H1 (cell line): ENCODE data around the gene ARMH4. TPM values are rescaled to one million over a fixed set of nuclear protein-coding genes. Genes with fewer than 3 reads are reported as not detected.

Experiments
- CTCF ChIA-PET: fragments of 300-600 bp; sonication (Branson Sonifier 250); formaldehyde crosslinking; loops from one replicate; lab custom pipeline; 2021; ENCODE audit not compliant: partially characterized antibody; lab: Charles Lee
- POLR2A ChIA-PET: fragments of 300-600 bp; sonication (Branson Sonifier 250); formaldehyde crosslinking; loops from one replicate; lab custom pipeline; 2021; ENCODE audit warnings: inconsistent platforms; ENCODE audit not compliant: partially characterized antibody; lab: Charles Lee
- DNase-seq, 2 experiments: peaks; one replicate each; pipeline versions ENCODE4 v3.0.0 to v3.0.0-alpha.2; 2010 to 2022; ENCODE audit warnings: low spot score in 2 of 2, low read depth in 1 of 2, mixed read lengths in 1 of 2
- FAIRE-seq: peaks from 2 replicates; lab custom pipeline; 2011; peaks lifted over from hg19 to GRCh38; lab: Jason Lieb, UNC
- H2AFZ ChIP-seq: 2 replicates; pipeline ENCODE4 v1.8.1; 2012; ENCODE audit warnings: low read length, inconsistent platforms
- H2AK5ac ChIP-seq: 2 replicates; pipeline ENCODE4 v1.6.1; 2013; ENCODE audit warnings: low read depth, low read length
- H2BK120ac ChIP-seq: replicated peaks from 2 replicates; pipeline ENCODE3; 2013; ENCODE audit warnings: low read depth, low read length, inconsistent platforms
- H2BK12ac ChIP-seq: 2 replicates; pipeline ENCODE4 v1.6.1; 2013; ENCODE audit warnings: low read depth, low read length
- H2BK15ac ChIP-seq: 2 replicates; pipeline ENCODE4 v1.6.1; 2013; ENCODE audit warnings: low read length
- H2BK20ac ChIP-seq: 2 replicates; pipeline ENCODE4 v1.6.1; 2013; ENCODE audit warnings: low read length
- H2BK5ac ChIP-seq: 2 replicates; pipeline ENCODE4 v1.6.1; 2013; ENCODE audit warnings: low read depth, low read length
- H3K14ac ChIP-seq: 2 replicates; pipeline ENCODE4 v1.6.1; 2013; ENCODE audit warnings: inconsistent platforms; ENCODE audit not compliant: insufficient read length
- H3K18ac ChIP-seq: 2 replicates; pipeline ENCODE4 v1.6.1; 2013; ENCODE audit warnings: low read length; ENCODE audit errors: extremely low read depth
- H3K23ac ChIP-seq: 2 replicates; pipeline ENCODE4 v1.6.1; 2013; ENCODE audit warnings: inconsistent platforms; ENCODE audit not compliant: insufficient read length
- H3K23me2 ChIP-seq: 2 replicates; pipeline ENCODE4 v1.6.1; 2013; ENCODE audit warnings: low read depth, low read length
- H3K27ac ChIP-seq: 2 replicates; pipeline ENCODE4 v1.6.1; 2011; ENCODE audit warnings: low read depth, low read length, inconsistent platforms
- H3K27me3 ChIP-seq, 4 experiments: replicated peaks in 1 of 4; 1 replicate in 1 of 4; 2 replicates in 3 of 4; pipeline versions ENCODE4 v1.6.1 to v1.8.1; 2011 to 2013; ENCODE audit warnings: low read length in 3 of 4, mild to moderate bottlenecking in 3 of 4, inconsistent platforms in 2 of 4, mixed read lengths in 2 of 4, moderate library complexity in 1 of 4; ENCODE audit not compliant: control insufficient read depth in 3 of 4, insufficient read depth in 3 of 4; ENCODE audit errors: extremely low read depth in 1 of 4
- H3K36me3 ChIP-seq, 4 experiments: 2 replicates each; pipeline versions ENCODE4 v1.6.1 to v1.8.1; 2011 to 2013; ENCODE audit warnings: mild to moderate bottlenecking in 4 of 4, low read length in 3 of 4, moderate library complexity in 2 of 4, control low read depth in 1 of 4, inconsistent platforms in 1 of 4; ENCODE audit not compliant: insufficient read depth in 4 of 4, control insufficient read depth in 2 of 4
- H3K4ac ChIP-seq: replicated peaks from 2 replicates; pipeline ENCODE3; 2013; ENCODE audit warnings: low read length, low read depth, mixed read lengths, inconsistent platforms; ENCODE audit not compliant: insufficient read length
- H3K4me1 ChIP-seq, 4 experiments: replicated peaks in 1 of 4; 1 replicate in 1 of 4; 2 replicates in 3 of 4; pipeline versions ENCODE4 v1.6.1 to v1.8.1; 2011 to 2013; ENCODE audit warnings: low read length in 3 of 4, inconsistent platforms in 2 of 4, mixed read lengths in 1 of 4; ENCODE audit not compliant: insufficient read depth in 4 of 4, control insufficient read depth in 3 of 4
- H3K4me2 ChIP-seq, 2 experiments: 2 replicates each; pipeline versions ENCODE4 v1.6.1 to v1.8.1; 2011 to 2013; ENCODE audit warnings: low read depth in 2 of 2, low read length in 2 of 2, control low read depth in 1 of 2, inconsistent platforms in 1 of 2, mild to moderate bottlenecking in 1 of 2; ENCODE audit not compliant: insufficient read depth in 1 of 2
- H3K4me3 ChIP-seq, 4 experiments: fragments of 200-600, 300-600 bp in 1 of 4; sonication (generic), shearing (Covaris generic), sonication (Bioruptor Twin) in 1 of 4; 2 replicates each; pipeline versions ENCODE4 v1.5.1 to v1.8.1; 2011 to 2016; ENCODE audit warnings: low read length in 4 of 4, low read depth in 3 of 4, control low read depth in 2 of 4, inconsistent platforms in 2 of 4, mild to moderate bottlenecking in 2 of 4, mixed read lengths in 1 of 4, moderate library complexity in 1 of 4; ENCODE audit not compliant: insufficient read depth in 2 of 4; ENCODE audit errors: extremely low read depth in 1 of 4
- H3K56ac ChIP-seq: replicated peaks from 2 replicates; pipeline ENCODE3; 2013; ENCODE audit warnings: low read depth, mild to moderate bottlenecking, mixed read lengths, low read length, inconsistent platforms; ENCODE audit not compliant: insufficient read length
- H3K79me1 ChIP-seq: 2 replicates; pipeline ENCODE4 v1.6.1; 2013; ENCODE audit warnings: low read depth, low read length, control low read depth
- H3K79me2 ChIP-seq, 2 experiments: 2 replicates each; pipeline versions ENCODE4 v1.6.1 to v1.8.1; 2012 to 2013; ENCODE audit warnings: low read length in 2 of 2, mild to moderate bottlenecking in 2 of 2, inconsistent platforms in 1 of 2; ENCODE audit not compliant: insufficient read depth in 2 of 2, control insufficient read depth in 1 of 2
- H3K9ac ChIP-seq, 4 experiments: replicated peaks in 1 of 4; 1 replicate in 1 of 4; 2 replicates in 3 of 4; pipeline versions ENCODE4 v1.6.1 to v1.8.1; 2011 to 2013; ENCODE audit warnings: low read depth in 3 of 4, low read length in 3 of 4, control low read depth in 2 of 4, mild to moderate bottlenecking in 2 of 4, moderate library complexity in 2 of 4, inconsistent platforms in 1 of 4; ENCODE audit errors: extremely low read depth in 1 of 4
- H3K9me3 ChIP-seq, 2 experiments: 2 replicates each; pipeline versions ENCODE4 v1.6.1 to v1.8.1; 2012 to 2013; ENCODE audit warnings: mild to moderate bottlenecking in 2 of 2, moderate library complexity in 2 of 2, control low read depth in 1 of 2, inconsistent platforms in 1 of 2, low read depth in 1 of 2, low read length in 1 of 2, mixed read lengths in 1 of 2; ENCODE audit not compliant: insufficient read depth in 2 of 2
- H4K20me1 ChIP-seq, 2 experiments: replicated peaks in 1 of 2; 2 replicates each; pipeline versions ENCODE3 to v1.8.1; 2011 to 2013; ENCODE audit warnings: inconsistent platforms in 2 of 2, low read length in 2 of 2, mild to moderate bottlenecking in 1 of 2; ENCODE audit not compliant: insufficient read depth in 2 of 2, control insufficient read depth in 1 of 2
- H4K5ac ChIP-seq: 2 replicates; pipeline ENCODE4 v1.6.1; 2013; ENCODE audit warnings: low read length, low read depth, mixed read lengths, inconsistent platforms; ENCODE audit not compliant: insufficient read length
- H4K8ac ChIP-seq: 2 replicates; pipeline ENCODE4 v1.8.0; 2013; ENCODE audit warnings: mild to moderate bottlenecking, moderate library complexity, low read length, inconsistent platforms; ENCODE audit not compliant: insufficient read depth; ENCODE audit errors: extremely low read depth
- H4K91ac ChIP-seq: replicated peaks from 2 replicates; pipeline ENCODE3; 2013; ENCODE audit warnings: low read length, mixed read lengths, inconsistent platforms; ENCODE audit not compliant: insufficient read length
- TAF7 ChIP-seq: optimal IDR thresholded peaks from 2 replicates; pipeline ENCODE3; 2011; ENCODE audit warnings: low read depth, mild to moderate bottlenecking, inconsistent platforms, low read length, moderate library complexity, borderline replicate concordance
- WGBS, 2 experiments: shearing (Covaris generic) in 1 of 2; methylation state at CpG; one replicate each; pipeline versions ENCODE4 v1.1.6 to v1.1.7; 2013 to 2015; ENCODE audit warnings: low lambda C conversion rate in 2 of 2, mixed read lengths in 2 of 2, inconsistent platforms in 1 of 2, low coverage in 1 of 2, missing lambda C conversion rate in 1 of 2; ENCODE audit not compliant: insufficient replicate concordance in 2 of 2, insufficient coverage in 1 of 2, insufficient read length in 1 of 2; ENCODE audit errors: extremely low coverage in 1 of 2, missing lambda C conversion rate in 1 of 2; 5-methylcytosine and 5-hydroxymethylcytosine counted together
- polyA plus RNA-seq, 7 experiments: library from polyadenylated mRNA; depleted of rRNA in 3 of 7; stranded (reverse) in 5 of 7; unstranded in 2 of 7; fragments of >200 nt in 5 of 7; fragments of 200-250 nt in 2 of 7; gene quantifications; 1 replicate in 5 of 7; 2 replicates in 1 of 7; 4 replicates in 1 of 7; pipeline versions ENCODE4 v1.2.1 to v1.2.3, GENCODE V29; 2011 to 2013; ENCODE audit warnings: missing spikeins in 2 of 7, mixed read lengths in 2 of 7
- total RNA-seq: library from RNA; stranded (reverse); fragmentation: NEBNext Ultra II Directional; extraction: Animal tissue kit (Norgen Biotek cat#: 25700); gene quantifications from 2 replicates; pipeline ENCODE4 v1.2.1, GENCODE V29; 2021
- TF ChIP-seq, protein P1 (sequence below), 3 experiments: IDR thresholded peaks; 1 replicate in 2 of 3; 2 replicates in 1 of 3; pipeline versions ENCODE4 v1.5.1 to v1.6.1; 2011; ENCODE audit warnings: low read length in 3 of 3, mild to moderate bottlenecking in 3 of 3, inconsistent platforms in 2 of 3, low read depth in 1 of 3, moderate library complexity in 1 of 3; ENCODE audit not compliant: insufficient read depth in 1 of 3; ENCODE audit errors: control extremely low read depth in 1 of 3

The ARMH4 gene
- total and polyA plus RNA-seq, 2 of the 8 experiments (the other 6 are each of a cell fraction or from before 2014, with no cell fraction given): 7.1 to 25.4 TPM

DNA sequence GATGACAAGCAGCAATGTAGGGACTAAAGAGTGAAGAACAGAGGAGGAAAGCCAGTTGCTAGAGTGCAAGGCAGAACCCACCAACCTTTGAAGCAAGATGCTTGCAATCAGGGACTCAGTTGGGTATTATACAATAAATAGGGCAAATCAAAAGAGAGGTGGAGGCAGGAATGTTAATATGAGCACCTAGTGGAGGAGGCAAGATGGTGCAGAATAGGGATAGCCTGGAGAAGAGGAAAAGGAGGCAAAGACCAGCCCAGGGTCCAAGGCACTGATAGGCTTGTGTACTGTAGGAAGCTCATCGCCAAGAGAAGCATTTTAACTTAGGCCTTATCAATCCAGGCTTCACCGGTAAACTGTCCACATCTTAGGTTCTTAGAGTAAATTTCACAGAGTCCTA, 137.2 kb downstream of the ARMH4 start:
- no peak for FAIRE-seq
- TF ChIP-seq, protein P1, sequence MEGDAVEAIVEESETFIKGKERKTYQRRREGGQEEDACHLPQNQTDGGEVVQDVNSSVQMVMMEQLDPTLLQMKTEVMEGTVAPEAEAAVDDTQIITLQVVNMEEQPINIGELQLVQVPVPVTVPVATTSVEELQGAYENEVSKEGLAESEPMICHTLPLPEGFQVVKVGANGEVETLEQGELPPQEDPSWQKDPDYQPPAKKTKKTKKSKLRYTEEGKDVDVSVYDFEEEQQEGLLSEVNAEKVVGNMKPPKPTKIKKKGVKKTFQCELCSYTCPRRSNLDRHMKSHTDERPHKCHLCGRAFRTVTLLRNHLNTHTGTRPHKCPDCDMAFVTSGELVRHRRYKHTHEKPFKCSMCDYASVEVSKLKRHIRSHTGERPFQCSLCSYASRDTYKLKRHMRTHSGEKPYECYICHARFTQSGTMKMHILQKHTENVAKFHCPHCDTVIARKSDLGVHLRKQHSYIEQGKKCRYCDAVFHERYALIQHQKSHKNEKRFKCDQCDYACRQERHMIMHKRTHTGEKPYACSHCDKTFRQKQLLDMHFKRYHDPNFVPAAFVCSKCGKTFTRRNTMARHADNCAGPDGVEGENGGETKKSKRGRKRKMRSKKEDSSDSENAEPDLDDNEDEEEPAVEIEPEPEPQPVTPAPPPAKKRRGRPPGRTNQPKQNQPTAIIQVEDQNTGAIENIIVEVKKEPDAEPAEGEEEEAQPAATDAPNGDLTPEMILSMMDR (IDR thresholded peaks at IDR 0.05; ENCODE audit: control extremely low read depth in 1 of 3, insufficient read depth in 1 of 3, low read depth in 1 of 3, low read length in 3 of 3): peak in 1 of 3 experiments; percentile 30; a peak in 1 of 4 replicates
- TF ChIP-seq TAF7: no peak
- TF ChIP-seq, all 59 proteins: peak for 1

More for the DNA sequence above, 137.2 kb downstream of the ARMH4 start:
- H3K4ac ChIP-seq: no peak overlapping the region
- no peak overlapping the region for H2BK5ac ChIP-seq
- WGBS, 2 experiments: 83% methylated on average over 2 of the region's 2 CpGs; no CpG with 5 or more reads in 1 of the 2 experiments
- H2AFZ ChIP-seq: no peak overlapping the region
- H3K9me3 ChIP-seq: no peaks in the 10 kb centered on the region
- DNase-seq: no peak
- H3K14ac ChIP-seq: no peak overlapping the region
- H3K36me3 ChIP-seq: no peaks in the 10 kb centered on the region
- CTCF ChIA-PET: interaction anchor here (0.6 to 1.9 kb wide), 5 partner anchors 11 to 772 kb away, joined by 3 to 6 read pairs (median 3); no protein-coding TSS in a partner anchor
- H2BK12ac ChIP-seq: no peak overlapping the region
- no peaks in the 10 kb centered on the region; the same call in 1 of the 2 replicates for H3K23me2 ChIP-seq
- H3K79me1 ChIP-seq: no peaks in the 10 kb centered on the region
- H3K79me2 ChIP-seq: no peaks in the 10 kb centered on the region
- POLR2A ChIA-PET: no interaction called here
- H3K56ac ChIP-seq: no peak overlapping the region
- H4K8ac ChIP-seq: no peak overlapping the region
- H2AK5ac ChIP-seq: no peak overlapping the region
- H3K9ac ChIP-seq: peak overlapping the region in 1 of 4 experiments; percentile 18; a peak in 1 of 7 replicates
- H2BK15ac ChIP-seq: no peak overlapping the region
- H3K23ac ChIP-seq: no peak overlapping the region
- no peaks in the 10 kb centered on the region for H3K4me1 ChIP-seq
- H3K4me3 ChIP-seq: no peak overlapping the region
- no peak overlapping the region for H4K5ac ChIP-seq
- H2BK120ac ChIP-seq: no peak overlapping the region
- no peak overlapping the region for H3K18ac ChIP-seq
- no peaks in the 10 kb centered on the region for H3K27me3 ChIP-seq
- H2BK20ac ChIP-seq: no peak overlapping the region
- H4K20me1 ChIP-seq: no peaks in the 10 kb centered on the region
- no peak overlapping the region for H3K27ac ChIP-seq
- H3K4me2 ChIP-seq: no peak overlapping the region
- no peak overlapping the region for H4K91ac ChIP-seq
